HPDE6-E6E7 (cell line): ENCODE data around the gene TRMT1L.
"Not testable (repeated sequence)": the region's sequence is repeated elsewhere in the genome, so short reads cannot be mapped to it uniquely, and the experiment has no call there.

Source experiments
- DNase-seq: peaks from one replicate; pipeline ENCODE4 v3.0.0; 2011; ENCODE audit warnings: missing footprints; ENCODE audit errors: extremely low spot score

The TRMT1L gene, protein sequence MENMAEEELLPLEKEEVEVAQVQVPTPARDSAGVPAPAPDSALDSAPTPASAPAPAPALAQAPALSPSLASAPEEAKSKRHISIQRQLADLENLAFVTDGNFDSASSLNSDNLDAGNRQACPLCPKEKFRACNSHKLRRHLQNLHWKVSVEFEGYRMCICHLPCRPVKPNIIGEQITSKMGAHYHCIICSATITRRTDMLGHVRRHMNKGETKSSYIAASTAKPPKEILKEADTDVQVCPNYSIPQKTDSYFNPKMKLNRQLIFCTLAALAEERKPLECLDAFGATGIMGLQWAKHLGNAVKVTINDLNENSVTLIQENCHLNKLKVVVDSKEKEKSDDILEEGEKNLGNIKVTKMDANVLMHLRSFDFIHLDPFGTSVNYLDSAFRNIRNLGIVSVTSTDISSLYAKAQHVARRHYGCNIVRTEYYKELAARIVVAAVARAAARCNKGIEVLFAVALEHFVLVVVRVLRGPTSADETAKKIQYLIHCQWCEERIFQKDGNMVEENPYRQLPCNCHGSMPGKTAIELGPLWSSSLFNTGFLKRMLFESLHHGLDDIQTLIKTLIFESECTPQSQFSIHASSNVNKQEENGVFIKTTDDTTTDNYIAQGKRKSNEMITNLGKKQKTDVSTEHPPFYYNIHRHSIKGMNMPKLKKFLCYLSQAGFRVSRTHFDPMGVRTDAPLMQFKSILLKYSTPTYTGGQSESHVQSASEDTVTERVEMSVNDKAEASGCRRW

GRCh38 chr1:185156854-185157598 is at the start of gene TRMT1L, which contains the start of gene SWT1:
TSS of gene TRMT1L (minus strand) at chr1:185156953. CDS start at chr1:185156712, 241 bp downstream.
TSS of gene SWT1 (plus strand) at chr1:185157167. CDS start at chr1:185160842, 3,675 bp downstream.
- DNase-seq: peak; percentile 90

- no peak for DNase-seq
Observed at GRCh38 chr1:185200889-185201288, 44.1 kb upstream of the TRMT1L start.

- DNase-seq: not testable (repeated sequence)
Observed at GRCh38 chr1:185198712-185199111, 42.0 kb upstream of the TRMT1L start.

- no peak for DNase-seq
Observed at GRCh38 chr1:185193756-185194155, 37.0 kb upstream of the TRMT1L start.

- peak; percentile 32 for DNase-seq
Observed at GRCh38 chr1:185170291-185170848, 13.6 kb upstream of the TRMT1L start.

DNA sequence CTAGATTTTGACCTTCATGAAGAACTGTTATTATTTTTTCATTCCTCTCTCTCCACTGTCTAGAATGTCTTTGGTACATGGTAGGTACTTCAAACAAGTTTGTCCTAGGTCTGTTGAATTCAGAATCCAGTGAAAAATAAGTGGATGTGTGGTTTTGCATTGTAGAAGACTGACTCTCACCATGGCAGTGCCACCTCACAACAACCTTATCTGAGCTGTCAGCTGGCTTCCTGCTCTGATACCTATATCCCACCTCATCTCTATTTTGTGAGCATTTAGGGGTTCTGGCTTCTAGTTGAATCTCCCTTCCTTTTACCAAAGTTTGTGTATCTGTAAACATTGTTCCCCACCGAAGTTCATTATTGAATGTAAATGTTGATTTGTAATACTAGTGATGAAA is 9.4 kb upstream of the TRMT1L start:
- DNase-seq: no peak

DNA sequence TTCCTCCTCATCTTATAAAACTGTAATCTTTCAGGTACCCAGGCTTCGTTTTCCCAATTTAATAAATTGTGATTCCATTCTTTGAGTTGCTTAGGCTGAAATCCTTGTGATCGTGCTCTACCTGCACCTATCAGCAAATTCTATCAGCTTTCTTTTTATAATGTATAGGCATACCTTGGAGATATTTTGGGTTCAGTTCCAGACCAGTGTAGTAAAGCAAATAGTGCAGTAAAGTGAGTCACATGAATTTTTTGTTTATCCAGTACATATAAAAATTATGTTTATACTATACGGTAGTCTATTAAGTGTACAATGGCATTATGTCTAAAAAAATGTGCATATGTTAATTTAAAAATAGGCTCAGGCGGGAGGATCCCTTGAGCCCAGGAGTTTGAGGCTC is 5.7 kb upstream of the TRMT1L start:
- DNase-seq: no peak

DNA sequence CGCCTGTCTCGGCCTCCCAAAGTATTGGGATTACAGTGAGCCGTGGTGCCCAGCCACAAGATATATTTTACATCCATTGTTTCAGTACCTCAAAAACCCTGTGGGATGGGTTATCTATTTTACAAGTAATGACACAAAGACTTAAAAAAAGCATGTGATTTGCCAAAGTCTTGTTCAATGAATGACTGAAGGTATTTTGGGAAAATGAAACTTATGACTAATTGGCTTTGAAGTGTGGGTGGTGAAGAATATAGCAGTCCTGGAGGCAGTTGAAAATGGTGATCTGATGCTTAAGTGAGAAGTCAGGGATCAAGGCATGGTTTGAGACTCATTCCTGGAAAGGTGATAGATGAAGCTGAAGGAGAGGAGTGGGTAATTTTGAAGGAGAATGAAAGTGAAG is 3.2 kb upstream of the TRMT1L start:
- no peak for DNase-seq

GRCh38 chr1:185158800-185159199 is 2.0 kb upstream of the TRMT1L start:
- DNase-seq: no peak

GRCh38 chr1:185157599-185158412 is 1.1 kb upstream of the TRMT1L start:
- DNase-seq: no peak

DNA sequence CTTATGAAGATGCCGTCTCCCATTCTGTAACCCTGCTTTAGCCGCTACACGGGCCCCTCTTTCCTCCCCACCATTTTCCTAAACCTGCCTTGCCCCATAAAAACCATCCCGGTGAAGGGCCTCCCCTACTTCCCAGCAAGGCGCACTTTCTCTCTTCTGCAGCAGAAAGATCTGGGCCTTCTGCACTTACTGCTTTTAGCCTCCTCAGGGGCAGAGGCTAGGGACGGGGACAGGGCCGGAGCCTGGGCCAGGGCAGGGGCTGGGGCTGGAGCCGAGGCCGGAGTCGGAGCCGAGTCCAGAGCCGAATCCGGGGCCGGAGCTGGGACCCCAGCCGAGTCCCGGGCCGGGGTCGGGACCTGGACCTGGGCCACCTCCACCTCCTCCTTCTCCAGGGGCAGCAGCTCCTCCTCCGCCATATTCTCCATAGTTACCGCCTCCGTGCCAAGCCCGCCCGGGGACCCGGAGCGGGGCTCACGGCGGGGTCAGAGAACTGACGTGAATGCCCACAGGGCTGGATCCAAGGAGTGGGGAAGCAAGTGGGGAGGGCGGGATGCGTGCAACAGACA is 382 bp downstream of the TRMT1L start:
- no peak for DNase-seq

- no peak for DNase-seq
Observed at GRCh38 chr1:185155600-185156287, 1.0 kb downstream of the TRMT1L start.

DNA sequence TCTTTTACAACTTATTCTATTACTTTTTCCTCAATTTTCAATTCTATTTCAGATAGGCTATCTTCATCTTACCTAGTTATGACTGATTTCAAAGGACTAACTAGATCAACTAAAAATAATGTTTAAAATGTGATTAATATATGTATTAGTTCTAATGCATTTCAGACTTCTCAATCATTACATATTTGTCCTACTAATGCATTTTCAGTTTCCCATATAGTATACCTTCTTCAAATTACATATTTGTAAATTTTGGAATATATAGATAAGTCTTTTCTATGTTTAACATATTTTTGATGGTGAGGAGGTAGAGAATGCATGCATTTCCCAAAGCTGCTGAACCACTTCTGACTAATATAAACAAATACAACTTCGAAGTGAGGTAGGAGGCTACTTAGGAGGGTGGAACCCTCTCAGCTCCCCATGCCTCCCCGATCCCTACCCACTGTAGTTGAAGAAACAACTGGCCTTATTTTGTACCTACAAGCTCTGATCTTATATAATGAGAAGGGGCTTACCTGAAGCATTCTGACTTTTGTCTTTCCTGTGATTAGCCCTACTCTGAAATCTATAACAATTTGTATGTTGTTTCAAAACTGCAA is 1.7 kb downstream of the TRMT1L start:
- no peak for DNase-seq

- DNase-seq: no peak
Observed at GRCh38 chr1:185152187-185152767, 4.5 kb downstream of the TRMT1L start.

DNA sequence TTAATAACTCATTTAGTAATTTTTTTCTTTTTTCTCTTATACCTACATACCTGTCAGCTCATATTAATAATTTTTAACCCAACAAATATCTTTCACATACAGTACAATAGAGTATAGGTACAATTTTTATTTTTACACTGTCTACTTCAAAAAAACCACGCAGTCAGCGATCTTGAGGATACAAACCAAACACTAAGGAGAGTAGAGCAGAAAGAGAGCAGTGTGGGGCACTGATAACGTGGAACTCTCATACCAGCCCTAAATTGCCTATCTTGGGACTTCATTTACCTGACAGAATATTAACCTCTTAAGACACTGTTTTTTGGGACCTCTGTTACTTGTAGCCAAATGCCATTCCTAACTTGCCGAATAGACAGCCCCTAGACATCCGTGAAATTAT is 5.5 kb downstream of the TRMT1L start:
- no peak for DNase-seq

GRCh38 chr1:185144233-185144632 is 12.5 kb downstream of the TRMT1L start:
- DNase-seq: no peak

- no peak for DNase-seq
Observed at GRCh38 chr1:185139246-185139645, 17.5 kb downstream of the TRMT1L start.

DNA sequence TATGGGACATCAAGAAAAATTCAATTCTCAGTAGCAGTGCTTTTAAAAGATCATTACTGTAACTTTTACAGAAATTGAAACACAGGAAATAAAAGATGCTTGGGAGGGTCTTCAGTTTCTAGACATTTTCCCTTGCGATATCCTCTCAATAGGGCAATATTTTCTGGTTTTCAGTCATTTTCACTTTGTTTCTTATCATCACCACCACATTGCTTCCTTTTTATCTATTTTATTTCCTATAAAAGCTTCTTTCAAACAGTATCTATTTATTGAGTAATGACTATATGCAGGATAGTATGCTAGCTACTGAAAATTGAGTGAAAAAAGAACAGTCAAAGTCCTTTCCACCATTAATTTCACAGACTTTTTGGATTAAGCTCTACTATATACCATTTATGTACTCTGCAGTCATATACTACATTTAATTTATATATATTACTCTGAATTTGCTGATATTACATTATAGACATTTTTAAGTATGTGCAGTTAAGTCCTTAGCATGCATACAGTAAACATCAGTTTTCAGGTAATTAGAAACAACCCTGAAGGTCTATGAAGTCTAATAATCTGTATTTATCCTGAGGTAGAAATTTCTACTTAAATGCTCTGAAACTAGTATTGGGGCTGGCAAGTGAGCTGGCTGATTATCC is 18.7 kb downstream of the TRMT1L start:
- no peak for DNase-seq

DNA sequence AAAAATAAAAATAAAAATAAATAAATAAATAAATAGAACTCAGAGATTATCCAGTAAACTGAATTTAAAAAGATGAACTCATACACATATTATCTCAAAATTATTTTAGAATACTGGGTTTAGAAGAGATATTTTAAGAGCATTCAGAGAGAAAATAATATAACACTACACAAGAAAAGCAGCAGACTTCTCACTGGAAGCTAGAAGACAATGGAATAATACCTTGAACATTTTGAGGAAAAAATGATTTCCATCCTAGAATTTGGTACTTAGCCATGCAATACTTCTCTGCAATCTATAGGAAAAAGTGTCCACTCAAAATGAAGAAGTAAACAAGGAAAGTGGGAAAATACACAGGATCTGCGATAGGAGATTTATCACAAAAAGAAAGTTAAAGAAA is 24.2 kb downstream of the TRMT1L start:
- no peak for DNase-seq
